Heart left ventricle (tissue), 13 donors: Measurements from ENCODE around the gene EFNA5.

Experiments used
- CTCF ChIP-seq, 12 donors: fragments of 200-600 bp; sonication (generic) in 4 of 12; IDR thresholded peaks; one replicate each; pipeline versions ENCODE4 v1.5.0 to v1.8.0; 2018 to 2022; ENCODE audit warnings: antibody characterized with exemption in 12 of 12, mild to moderate bottlenecking in 5 of 12
- POLR2A ChIP-seq, 2 donors: fragments of 450-650 bp; IDR thresholded peaks; one replicate each; pipeline ENCODE4 v1.6.1; 2017; ENCODE audit warnings: antibody characterized with exemption in 2 of 2, mild to moderate bottlenecking in 2 of 2, moderate library complexity in 2 of 2
- donor health status: ischemic (EF 13 %, LVEDD 7.1; RV severe dilation, severe dysfunction).
- donor health status: DM: no; HTN: yes; CAD: no.
- donor health status: DM: no; HTN: no; CAD: no.
- donor health status: ischemic (EF 25% LVEDD 6.9; RV normal size, moderate dysfunction).
- donor health status: ischemic (EF 25% LVEDD 5.7; RV mildly dilated, moderate dysfunction).
- donor health status: ischemic (EF 35%, LVEDD 5.7; RV mildly dilated, moderate dysfunction).
- donor health status: nonischemic (EF 11% LVEDD 7.7; RV severe dilation, severe dysfunction).
- donor health status: DM: yes; HTN: yes; CAD: no.
- donor health status: PGD.
- donor health status: ischemic (EF 29% LVEDD 5.4; RV normal size, mild dysfunction).
- donor health status: nonischemic (EF 23%, LVEDD 6.1; RV moderate dilation, normal function).

- TF ChIP-seq CTCF (IDR thresholded peaks at IDR 0.05) = no peak
- TF ChIP-seq POLR2A (IDR thresholded peaks at IDR 0.05) = no peak
These were observed 193.2 kb downstream of the EFNA5 start for GRCh38 chr5:107477492-107477891.
